Neural cell (in vitro differentiated cells): ENCODE measurements around the gene C5orf47. TPM values are rescaled to one million over a fixed set of nuclear protein-coding genes. Genes with fewer than 3 reads are reported as not detected.
A peak's percentile ranks its signal among the peaks of the same experiment; 100 is the strongest.
"Not testable (repeated sequence)": the region's sequence is repeated elsewhere in the genome, so short reads cannot be mapped to it uniquely, and the experiment has no call there.

Experiments used
- H2AFZ ChIP-seq: fragments of 200-600, 300-800 bp; sonication (generic), shearing (Covaris generic); 2 replicates; pipeline ENCODE4 v1.6.0; 2014; ENCODE audit warnings: low read depth, mild to moderate bottlenecking, antibody characterized with exemption, low read length, moderate library complexity
- H3F3A ChIP-seq: fragments of 200-600 bp; shearing (Covaris generic); 2 replicates; pipeline ENCODE4 v1.6.1; 2016; ENCODE audit warnings: mild to moderate bottlenecking, moderate library complexity, mixed read lengths, antibody characterized with exemption, low read length; ENCODE audit not compliant: insufficient read depth, poor library complexity, severe bottlenecking
- H3K27ac ChIP-seq: fragments of 200-600, 300-800 bp; sonication (generic), shearing (Covaris generic); 2 replicates; pipeline ENCODE4 v1.5.1; 2014; ENCODE audit warnings: mild to moderate bottlenecking, low read length, moderate library complexity
- H3K27me3 ChIP-seq: fragments of 300-800, 200-600 bp; sonication (generic), shearing (Covaris generic); 2 replicates; pipeline ENCODE4 v1.6.0; 2014; ENCODE audit warnings: mild to moderate bottlenecking, low read depth, low read length, moderate library complexity; ENCODE audit not compliant: insufficient read depth
- H3K36me3 ChIP-seq: fragments of 300-800, 200-600 bp; sonication (generic), shearing (Covaris generic); 2 replicates; pipeline ENCODE4 v1.5.1; 2014; ENCODE audit warnings: mild to moderate bottlenecking, antibody characterized with exemption, low read length, moderate library complexity; ENCODE audit not compliant: insufficient read depth
- H3K4me2 ChIP-seq: fragments of 300-800, 200-600 bp; sonication (generic), shearing (Covaris generic); 2 replicates; pipeline ENCODE4 v1.6.0; 2014; ENCODE audit warnings: mild to moderate bottlenecking, low read length
- H3K4me3 ChIP-seq: fragments of 300-800, 200-600 bp; sonication (generic), shearing (Covaris generic); 2 replicates; pipeline ENCODE4 v1.5.1; 2014; ENCODE audit warnings: mild to moderate bottlenecking, low read length, moderate library complexity
- H3K79me2 ChIP-seq: fragments of 200-600 bp; shearing (Covaris generic); replicated peaks from 2 replicates; pipeline ENCODE4 v1.6.0; 2014; ENCODE audit warnings: mild to moderate bottlenecking, low read length, moderate library complexity; ENCODE audit not compliant: insufficient read depth
- H3K9ac ChIP-seq: fragments of 300-800, 200-600 bp; sonication (generic), shearing (Covaris generic); 2 replicates; pipeline ENCODE4 v1.6.1; 2016; ENCODE audit warnings: mild to moderate bottlenecking, low read length, mixed read lengths
- H3K9me2 ChIP-seq: fragments of 200-600 bp; shearing (Covaris generic); 2 replicates; pipeline ENCODE4 v1.6.1; 2016; ENCODE audit warnings: mild to moderate bottlenecking, low read length, mixed read lengths; ENCODE audit not compliant: insufficient read depth
- H3K9me3 ChIP-seq: fragments of 200-600, 300-800 bp; sonication (generic), shearing (Covaris generic); 2 replicates; pipeline ENCODE4 v1.6.1; 2016; ENCODE audit warnings: mild to moderate bottlenecking, mixed run types, low read length, moderate library complexity, mixed read lengths
- H4K20me1 ChIP-seq: fragments of 200-600 bp; shearing (Covaris generic); 2 replicates; pipeline ENCODE4 v1.6.1; 2016; ENCODE audit warnings: mild to moderate bottlenecking, mixed run types; ENCODE audit not compliant: insufficient read depth
- EP300 ChIP-seq: fragments of 450-650 bp; conservative IDR thresholded peaks from 2 replicates; pipeline ENCODE4 v1.6.1; 2014; ENCODE audit warnings: antibody characterized with exemption, mild to moderate bottlenecking, moderate library complexity; ENCODE audit not compliant: poor library complexity, severe bottlenecking
- EZH2 ChIP-seq: fragments of 200-600, 300-800 bp; shearing (Covaris generic), sonication (generic); IDR thresholded peaks from 2 replicates; pipeline ENCODE4 v1.6.1; 2014; ENCODE audit warnings: antibody characterized with exemption, low read length, borderline replicate concordance, mild to moderate bottlenecking; ENCODE audit not compliant: insufficient read depth, poor library complexity, severe bottlenecking
- MXI1 ChIP-seq: fragments of 450-650 bp; conservative IDR thresholded peaks from 2 replicates; pipeline ENCODE4 v1.6.1; 2014; ENCODE audit warnings: antibody characterized with exemption, mild to moderate bottlenecking; ENCODE audit not compliant: poor library complexity, severe bottlenecking
- POLR2AphosphoS5 ChIP-seq: IDR thresholded peaks from 2 replicates; pipeline ENCODE4 v1.6.1; 2012
- RAD21 ChIP-seq: fragments of 450-650 bp; conservative IDR thresholded peaks from 2 replicates; pipeline ENCODE4 v1.6.1; 2014; ENCODE audit warnings: antibody characterized with exemption, mild to moderate bottlenecking, moderate library complexity
- SMC3 ChIP-seq: fragments of 450-650 bp; conservative IDR thresholded peaks from 2 replicates; pipeline ENCODE4 v1.6.1; 2014; ENCODE audit warnings: antibody characterized with exemption, mild to moderate bottlenecking, moderate library complexity; ENCODE audit not compliant: poor library complexity
- TAF1 ChIP-seq: IDR thresholded peaks from 2 replicates; pipeline ENCODE4 v1.6.1; 2012; ENCODE audit warnings: low read depth
- polyA plus RNA-seq: library from polyadenylated mRNA; depleted of rRNA; stranded (reverse); fragments of >200 nt; gene quantifications from 2 replicates; pipeline ENCODE4 v1.2.3, GENCODE V29; 2014
- TF ChIP-seq, protein P1 (sequence below): fragments of 450-650 bp; IDR thresholded peaks from 2 replicates; pipeline ENCODE4 v1.5.1; 2014; ENCODE audit warnings: antibody characterized with exemption, mild to moderate bottlenecking, moderate library complexity; ENCODE audit not compliant: poor library complexity, severe bottlenecking
- TF ChIP-seq, protein P2 (sequence below): IDR thresholded peaks from 2 replicates; pipeline ENCODE4 v1.6.1; 2012; ENCODE audit warnings: borderline replicate concordance

C5orf47 gene
- polyA plus RNA-seq, 1 donor from 2014 or later, result 0.25 TPM

DNA sequence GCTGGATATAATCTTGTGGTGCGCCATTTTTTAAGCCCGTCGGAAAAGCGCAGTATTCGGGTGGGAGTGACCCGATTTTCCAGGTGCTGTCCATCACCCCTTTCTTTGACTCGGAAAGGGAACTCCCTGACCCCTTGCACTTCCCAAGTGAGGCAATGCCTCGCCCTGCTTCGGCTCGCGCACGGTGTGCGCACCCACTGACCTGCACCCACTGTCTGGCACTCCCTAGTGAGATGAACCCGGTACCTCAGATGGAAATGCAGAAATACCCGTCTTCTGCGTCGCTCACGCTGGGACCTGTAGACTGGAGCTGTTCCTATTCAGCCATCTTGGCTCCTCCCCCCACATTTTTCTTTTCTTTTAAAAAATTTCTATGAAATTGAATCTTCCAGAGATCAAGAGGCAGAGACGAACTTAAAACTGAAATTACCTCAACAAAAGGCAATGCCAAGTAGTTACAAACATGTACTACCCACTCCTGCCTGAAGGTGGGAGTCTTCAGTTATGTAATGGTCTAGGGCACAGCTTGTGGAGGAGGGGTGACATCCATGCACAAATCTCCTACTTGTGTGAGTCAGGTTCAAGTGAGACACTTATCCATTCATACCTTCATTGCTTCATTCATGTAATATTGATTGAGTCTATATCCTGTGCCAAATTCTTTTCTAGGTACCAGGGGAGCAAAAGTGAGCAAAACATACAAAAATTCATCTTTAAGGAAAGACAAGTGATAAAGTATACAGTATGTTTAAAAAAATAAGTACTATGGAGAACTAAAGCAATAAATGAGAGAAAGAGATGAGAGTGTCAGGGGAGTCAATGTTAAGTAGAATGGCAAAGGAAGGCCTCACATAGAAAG, 31.3 kb downstream of the C5orf47 start:
- H4K20me1 ChIP-seq, H3K27ac ChIP-seq, H3K79me2 ChIP-seq, H3K27me3 ChIP-seq, H3K4me2 ChIP-seq, H3F3A ChIP-seq, H3K4me3 ChIP-seq, H3K9me2 ChIP-seq, H2AFZ ChIP-seq, H3K9ac ChIP-seq, H3K36me3 ChIP-seq, H3K9me3 ChIP-seq: not testable (repeated sequence)
- TF ChIP-seq, protein P1, sequence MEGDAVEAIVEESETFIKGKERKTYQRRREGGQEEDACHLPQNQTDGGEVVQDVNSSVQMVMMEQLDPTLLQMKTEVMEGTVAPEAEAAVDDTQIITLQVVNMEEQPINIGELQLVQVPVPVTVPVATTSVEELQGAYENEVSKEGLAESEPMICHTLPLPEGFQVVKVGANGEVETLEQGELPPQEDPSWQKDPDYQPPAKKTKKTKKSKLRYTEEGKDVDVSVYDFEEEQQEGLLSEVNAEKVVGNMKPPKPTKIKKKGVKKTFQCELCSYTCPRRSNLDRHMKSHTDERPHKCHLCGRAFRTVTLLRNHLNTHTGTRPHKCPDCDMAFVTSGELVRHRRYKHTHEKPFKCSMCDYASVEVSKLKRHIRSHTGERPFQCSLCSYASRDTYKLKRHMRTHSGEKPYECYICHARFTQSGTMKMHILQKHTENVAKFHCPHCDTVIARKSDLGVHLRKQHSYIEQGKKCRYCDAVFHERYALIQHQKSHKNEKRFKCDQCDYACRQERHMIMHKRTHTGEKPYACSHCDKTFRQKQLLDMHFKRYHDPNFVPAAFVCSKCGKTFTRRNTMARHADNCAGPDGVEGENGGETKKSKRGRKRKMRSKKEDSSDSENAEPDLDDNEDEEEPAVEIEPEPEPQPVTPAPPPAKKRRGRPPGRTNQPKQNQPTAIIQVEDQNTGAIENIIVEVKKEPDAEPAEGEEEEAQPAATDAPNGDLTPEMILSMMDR, result peak; percentile 18

DNA sequence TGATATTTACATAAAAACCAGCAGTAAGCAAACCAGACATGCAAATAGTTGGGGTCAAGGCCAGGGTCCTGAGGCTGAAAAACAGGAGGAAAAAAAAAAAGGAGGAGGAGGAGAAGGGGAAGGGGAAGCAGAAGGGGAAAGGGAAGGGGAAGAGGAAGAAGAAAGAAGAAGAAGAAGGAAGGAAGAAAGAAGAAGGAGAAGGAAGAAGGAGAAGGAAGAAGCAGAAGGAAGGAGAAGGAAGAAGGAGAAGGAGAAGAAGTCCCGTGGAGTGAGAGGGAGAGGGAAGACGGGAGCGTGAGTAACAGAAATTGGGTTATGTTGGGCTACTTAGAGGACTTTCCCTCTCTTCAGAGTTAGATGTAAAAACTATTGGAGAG, 31.9 kb downstream of the C5orf47 start:
- Histone ChIP-seq H3K36me3 (no peaks in the 10 kb centered on the region), H2AFZ (no peak overlapping the region), H3K27ac (no peak overlapping the region), H3K9ac (no peak overlapping the region), H3K4me3 (no peak overlapping the region), H3K27me3 (no peaks in the 10 kb centered on the region), H3K9me3 (no peaks in the 10 kb centered on the region), H3K79me2 (no peaks in the 10 kb centered on the region), H3F3A (no peaks in the 10 kb centered on the region), H3K4me2 (no peak overlapping the region), H3K9me2 (no peaks in the 10 kb centered on the region), H4K20me1 (no peaks in the 10 kb centered on the region)
- TF ChIP-seq, protein P2, sequence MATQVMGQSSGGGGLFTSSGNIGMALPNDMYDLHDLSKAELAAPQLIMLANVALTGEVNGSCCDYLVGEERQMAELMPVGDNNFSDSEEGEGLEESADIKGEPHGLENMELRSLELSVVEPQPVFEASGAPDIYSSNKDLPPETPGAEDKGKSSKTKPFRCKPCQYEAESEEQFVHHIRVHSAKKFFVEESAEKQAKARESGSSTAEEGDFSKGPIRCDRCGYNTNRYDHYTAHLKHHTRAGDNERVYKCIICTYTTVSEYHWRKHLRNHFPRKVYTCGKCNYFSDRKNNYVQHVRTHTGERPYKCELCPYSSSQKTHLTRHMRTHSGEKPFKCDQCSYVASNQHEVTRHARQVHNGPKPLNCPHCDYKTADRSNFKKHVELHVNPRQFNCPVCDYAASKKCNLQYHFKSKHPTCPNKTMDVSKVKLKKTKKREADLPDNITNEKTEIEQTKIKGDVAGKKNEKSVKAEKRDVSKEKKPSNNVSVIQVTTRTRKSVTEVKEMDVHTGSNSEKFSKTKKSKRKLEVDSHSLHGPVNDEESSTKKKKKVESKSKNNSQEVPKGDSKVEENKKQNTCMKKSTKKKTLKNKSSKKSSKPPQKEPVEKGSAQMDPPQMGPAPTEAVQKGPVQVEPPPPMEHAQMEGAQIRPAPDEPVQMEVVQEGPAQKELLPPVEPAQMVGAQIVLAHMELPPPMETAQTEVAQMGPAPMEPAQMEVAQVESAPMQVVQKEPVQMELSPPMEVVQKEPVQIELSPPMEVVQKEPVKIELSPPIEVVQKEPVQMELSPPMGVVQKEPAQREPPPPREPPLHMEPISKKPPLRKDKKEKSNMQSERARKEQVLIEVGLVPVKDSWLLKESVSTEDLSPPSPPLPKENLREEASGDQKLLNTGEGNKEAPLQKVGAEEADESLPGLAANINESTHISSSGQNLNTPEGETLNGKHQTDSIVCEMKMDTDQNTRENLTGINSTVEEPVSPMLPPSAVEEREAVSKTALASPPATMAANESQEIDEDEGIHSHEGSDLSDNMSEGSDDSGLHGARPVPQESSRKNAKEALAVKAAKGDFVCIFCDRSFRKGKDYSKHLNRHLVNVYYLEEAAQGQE, result no peak
- no peak for TF ChIP-seq POLR2AphosphoS5
- no peak for TF ChIP-seq MXI1
- TF ChIP-seq, protein P1, result no peak
- TF ChIP-seq EP300, result no peak
- TF ChIP-seq SMC3, result no peak
- no peak for TF ChIP-seq RAD21
- no peak for TF ChIP-seq TAF1
- TF ChIP-seq EZH2, result no peak
